OCI-LY3 (cell line): Measurements from ENCODE around the gene C1QL3.

ENCODE experiments used
- EZH2phosphoT487 ChIP-seq: fragments of 200-600 bp; shearing (Covaris generic); IDR thresholded peaks from 2 replicates; pipeline ENCODE4 v1.6.1; 2018; ENCODE audit warnings: antibody characterized with exemption, mixed run types, low read depth
- TF ChIP-seq, protein P1 (sequence below): fragments of 200-600, 300-600 bp; sonication (generic); IDR thresholded peaks from 2 replicates; pipeline ENCODE4 v1.5.1; 2014; ENCODE audit warnings: antibody characterized with exemption, low read length, low read depth

DNA sequence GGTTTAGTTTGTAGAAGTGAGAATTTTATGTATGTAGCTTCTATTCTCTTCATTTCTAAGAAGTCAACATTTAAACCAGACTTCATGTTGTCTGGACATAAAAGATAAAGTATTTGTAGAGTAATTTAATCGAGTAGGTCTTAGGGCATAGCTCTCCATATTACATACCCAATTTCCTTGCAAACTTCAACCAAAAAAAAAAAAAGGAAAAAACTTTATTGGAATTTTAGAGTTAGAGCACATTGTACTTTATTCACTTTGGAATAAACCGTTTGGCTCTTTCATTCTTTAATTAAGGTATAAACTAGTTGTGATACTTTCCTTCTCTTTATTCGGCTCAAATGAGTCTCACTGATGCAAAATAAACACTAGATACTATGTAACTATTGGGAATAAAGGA lies 48.9 kb downstream of the C1QL3 start:
- TF ChIP-seq, protein P1, sequence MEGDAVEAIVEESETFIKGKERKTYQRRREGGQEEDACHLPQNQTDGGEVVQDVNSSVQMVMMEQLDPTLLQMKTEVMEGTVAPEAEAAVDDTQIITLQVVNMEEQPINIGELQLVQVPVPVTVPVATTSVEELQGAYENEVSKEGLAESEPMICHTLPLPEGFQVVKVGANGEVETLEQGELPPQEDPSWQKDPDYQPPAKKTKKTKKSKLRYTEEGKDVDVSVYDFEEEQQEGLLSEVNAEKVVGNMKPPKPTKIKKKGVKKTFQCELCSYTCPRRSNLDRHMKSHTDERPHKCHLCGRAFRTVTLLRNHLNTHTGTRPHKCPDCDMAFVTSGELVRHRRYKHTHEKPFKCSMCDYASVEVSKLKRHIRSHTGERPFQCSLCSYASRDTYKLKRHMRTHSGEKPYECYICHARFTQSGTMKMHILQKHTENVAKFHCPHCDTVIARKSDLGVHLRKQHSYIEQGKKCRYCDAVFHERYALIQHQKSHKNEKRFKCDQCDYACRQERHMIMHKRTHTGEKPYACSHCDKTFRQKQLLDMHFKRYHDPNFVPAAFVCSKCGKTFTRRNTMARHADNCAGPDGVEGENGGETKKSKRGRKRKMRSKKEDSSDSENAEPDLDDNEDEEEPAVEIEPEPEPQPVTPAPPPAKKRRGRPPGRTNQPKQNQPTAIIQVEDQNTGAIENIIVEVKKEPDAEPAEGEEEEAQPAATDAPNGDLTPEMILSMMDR: no peak
- no peak for TF ChIP-seq EZH2phosphoT487
